22Rv1 (cell line): ENCODE data around the gene GRAMD1B.

Source experiments
- ZFX ChIP-seq: fragments of 450-650 bp; IDR thresholded peaks from 2 replicates; pipeline ENCODE4 v1.6.1; 2017; ENCODE audit warnings: antibody characterized with exemption, borderline replicate concordance
- TF ChIP-seq, protein P1 (sequence below): fragments of 450-650 bp; IDR thresholded peaks from 2 replicates; pipeline ENCODE4 v1.5.1; 2017; ENCODE audit warnings: mild to moderate bottlenecking

- TF ChIP-seq, protein P1, sequence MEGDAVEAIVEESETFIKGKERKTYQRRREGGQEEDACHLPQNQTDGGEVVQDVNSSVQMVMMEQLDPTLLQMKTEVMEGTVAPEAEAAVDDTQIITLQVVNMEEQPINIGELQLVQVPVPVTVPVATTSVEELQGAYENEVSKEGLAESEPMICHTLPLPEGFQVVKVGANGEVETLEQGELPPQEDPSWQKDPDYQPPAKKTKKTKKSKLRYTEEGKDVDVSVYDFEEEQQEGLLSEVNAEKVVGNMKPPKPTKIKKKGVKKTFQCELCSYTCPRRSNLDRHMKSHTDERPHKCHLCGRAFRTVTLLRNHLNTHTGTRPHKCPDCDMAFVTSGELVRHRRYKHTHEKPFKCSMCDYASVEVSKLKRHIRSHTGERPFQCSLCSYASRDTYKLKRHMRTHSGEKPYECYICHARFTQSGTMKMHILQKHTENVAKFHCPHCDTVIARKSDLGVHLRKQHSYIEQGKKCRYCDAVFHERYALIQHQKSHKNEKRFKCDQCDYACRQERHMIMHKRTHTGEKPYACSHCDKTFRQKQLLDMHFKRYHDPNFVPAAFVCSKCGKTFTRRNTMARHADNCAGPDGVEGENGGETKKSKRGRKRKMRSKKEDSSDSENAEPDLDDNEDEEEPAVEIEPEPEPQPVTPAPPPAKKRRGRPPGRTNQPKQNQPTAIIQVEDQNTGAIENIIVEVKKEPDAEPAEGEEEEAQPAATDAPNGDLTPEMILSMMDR: no peak
- no peak for TF ChIP-seq ZFX
Measured at GRCh38 chr11:123584186-123584585, 154.1 kb downstream of the GRAMD1B start.
